GM10847 (cell line): ENCODE measurements around the gene ZHX3.

Experiments
- POLR2A ChIP-seq: IDR thresholded peaks from 2 replicates; pipeline ENCODE4 v1.6.1; 2011; ENCODE audit not compliant: insufficient read length; ENCODE audit errors: extremely low read depth

Gene ZHX3

GRCh38 chr20:41165001-41165882 is 152.3 kb downstream of the ZHX3 start:
- TF ChIP-seq POLR2A, result no peak

GRCh38 chr20:41163821-41164220 is 153.7 kb downstream of the ZHX3 start:
- no peak for TF ChIP-seq POLR2A

GRCh38 chr20:41162396-41162795 is 155.1 kb downstream of the ZHX3 start:
- TF ChIP-seq POLR2A, result no peak

GRCh38 chr20:41161886-41162285 is 155.6 kb downstream of the ZHX3 start:
- TF ChIP-seq POLR2A, result no peak

- no peak for TF ChIP-seq POLR2A
These were observed 156.8 kb downstream of the ZHX3 start for GRCh38 chr20:41160686-41161085.

- TF ChIP-seq POLR2A, result no peak
These were observed 158.0 kb downstream of the ZHX3 start for GRCh38 chr20:41159547-41159946.

GRCh38 chr20:41158082-41158625 is 159.4 kb downstream of the ZHX3 start:
- no peak for TF ChIP-seq POLR2A

GRCh38 chr20:41155261-41155660 is 162.3 kb downstream of the ZHX3 start:
- no peak for TF ChIP-seq POLR2A

- TF ChIP-seq POLR2A, result no peak
These were observed 162.9 kb downstream of the ZHX3 start for GRCh38 chr20:41154436-41155176.

GRCh38 chr20:41152108-41152757 is 165.3 kb downstream of the ZHX3 start:
- no peak for TF ChIP-seq POLR2A

GRCh38 chr20:41151134-41151869 is 166.2 kb downstream of the ZHX3 start:
- no peak for TF ChIP-seq POLR2A

GRCh38 chr20:41150664-41151063 is 166.9 kb downstream of the ZHX3 start:
- no peak for TF ChIP-seq POLR2A

- no peak for TF ChIP-seq POLR2A
These were observed 168.6 kb downstream of the ZHX3 start for GRCh38 chr20:41148942-41149341.

GRCh38 chr20:41147767-41148191 is 169.8 kb downstream of the ZHX3 start:
- TF ChIP-seq POLR2A, result no peak

- no peak for TF ChIP-seq POLR2A
These were observed 171.5 kb downstream of the ZHX3 start for GRCh38 chr20:41145821-41146620.
